ENCODE measurements around the gene NRP1.

NRP1 gene

GRCh38 chr10:33310853-33311252 is 23.6 kb downstream of the NRP1 start:
- TF ChIP-seq, protein P1, sequence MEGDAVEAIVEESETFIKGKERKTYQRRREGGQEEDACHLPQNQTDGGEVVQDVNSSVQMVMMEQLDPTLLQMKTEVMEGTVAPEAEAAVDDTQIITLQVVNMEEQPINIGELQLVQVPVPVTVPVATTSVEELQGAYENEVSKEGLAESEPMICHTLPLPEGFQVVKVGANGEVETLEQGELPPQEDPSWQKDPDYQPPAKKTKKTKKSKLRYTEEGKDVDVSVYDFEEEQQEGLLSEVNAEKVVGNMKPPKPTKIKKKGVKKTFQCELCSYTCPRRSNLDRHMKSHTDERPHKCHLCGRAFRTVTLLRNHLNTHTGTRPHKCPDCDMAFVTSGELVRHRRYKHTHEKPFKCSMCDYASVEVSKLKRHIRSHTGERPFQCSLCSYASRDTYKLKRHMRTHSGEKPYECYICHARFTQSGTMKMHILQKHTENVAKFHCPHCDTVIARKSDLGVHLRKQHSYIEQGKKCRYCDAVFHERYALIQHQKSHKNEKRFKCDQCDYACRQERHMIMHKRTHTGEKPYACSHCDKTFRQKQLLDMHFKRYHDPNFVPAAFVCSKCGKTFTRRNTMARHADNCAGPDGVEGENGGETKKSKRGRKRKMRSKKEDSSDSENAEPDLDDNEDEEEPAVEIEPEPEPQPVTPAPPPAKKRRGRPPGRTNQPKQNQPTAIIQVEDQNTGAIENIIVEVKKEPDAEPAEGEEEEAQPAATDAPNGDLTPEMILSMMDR (IDR thresholded peaks at IDR 0.05; ENCODE audit: insufficient read depth, missing control alignments), result no peak
- FAIRE-seq (no peak), DNase-seq (ENCODE audit: insufficient read length, low spot score) (no peak)

GRCh38 chr10:33309406-33309805 is 25.1 kb downstream of the NRP1 start:
- TF ChIP-seq, protein P1 (IDR thresholded peaks at IDR 0.05; ENCODE audit: insufficient read depth, missing control alignments), result no peak
- no peak for FAIRE-seq
- no peak for DNase-seq (ENCODE audit: insufficient read length, low spot score)

DNA sequence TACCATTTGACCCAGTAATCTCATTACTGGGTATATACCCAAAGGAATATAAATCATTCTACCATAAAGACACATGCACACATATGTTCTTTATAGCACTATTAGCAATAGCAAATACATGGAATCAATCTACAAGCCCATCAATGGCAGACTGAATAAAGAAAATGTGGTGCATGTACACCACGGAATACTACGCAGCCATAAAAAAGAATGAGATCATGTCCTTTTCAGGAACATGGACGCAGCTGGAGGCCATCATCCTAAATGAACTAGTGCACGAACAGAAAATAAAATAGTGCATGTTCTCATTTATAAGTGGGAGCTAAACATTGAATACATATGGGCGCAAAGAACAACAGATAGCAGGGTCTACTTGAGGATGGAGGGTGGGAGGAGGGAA is 26.6 kb downstream of the NRP1 start:
- FAIRE-seq, result no peak

DNA sequence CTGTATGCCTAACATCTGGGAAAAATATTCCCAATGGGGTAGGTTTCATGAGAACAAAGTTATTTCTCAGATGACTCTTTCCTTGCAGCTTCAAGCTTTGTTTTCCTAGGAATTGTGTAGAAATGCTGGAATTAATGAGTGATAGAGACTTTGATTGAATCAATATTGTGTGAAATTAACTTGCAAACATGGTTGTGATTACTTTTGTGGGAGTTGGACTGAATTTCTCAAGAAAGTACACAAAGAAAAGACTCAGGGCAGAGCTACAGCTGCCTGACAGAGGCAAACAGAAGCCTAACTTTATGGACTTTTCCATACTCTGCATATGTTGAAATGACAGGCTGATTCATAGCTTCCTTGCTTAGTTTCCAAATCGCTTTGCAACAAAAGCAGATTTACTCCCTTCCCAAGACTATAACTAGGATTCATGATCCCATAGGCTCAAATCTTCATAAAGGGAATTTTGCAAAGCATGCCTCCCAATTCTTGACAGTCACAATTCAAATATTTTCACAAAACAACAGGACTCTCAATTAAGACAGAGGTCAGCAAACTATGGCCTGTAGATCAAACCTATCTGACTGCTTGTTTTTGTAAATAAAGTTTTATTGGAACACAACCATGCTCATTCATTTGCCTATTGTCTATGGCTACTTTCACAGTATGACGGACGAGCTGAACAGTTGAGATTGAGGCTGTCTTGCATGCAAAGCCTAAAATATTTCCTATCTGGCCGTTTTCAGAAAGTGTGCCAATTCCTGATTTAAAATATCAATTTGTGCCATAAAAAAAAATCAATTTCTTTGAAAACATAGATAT is 27.6 kb downstream of the NRP1 start:
- no peak for FAIRE-seq
- DNase-seq (ENCODE audit: insufficient read length, low spot score), result no peak

More for the DNA sequence above, 26.6 kb downstream of the NRP1 start:
- TF ChIP-seq, protein P1 (IDR thresholded peaks at IDR 0.05; ENCODE audit: insufficient read depth, missing control alignments), result no peak
- no peak for DNase-seq (ENCODE audit: insufficient read length, low spot score)

DNA sequence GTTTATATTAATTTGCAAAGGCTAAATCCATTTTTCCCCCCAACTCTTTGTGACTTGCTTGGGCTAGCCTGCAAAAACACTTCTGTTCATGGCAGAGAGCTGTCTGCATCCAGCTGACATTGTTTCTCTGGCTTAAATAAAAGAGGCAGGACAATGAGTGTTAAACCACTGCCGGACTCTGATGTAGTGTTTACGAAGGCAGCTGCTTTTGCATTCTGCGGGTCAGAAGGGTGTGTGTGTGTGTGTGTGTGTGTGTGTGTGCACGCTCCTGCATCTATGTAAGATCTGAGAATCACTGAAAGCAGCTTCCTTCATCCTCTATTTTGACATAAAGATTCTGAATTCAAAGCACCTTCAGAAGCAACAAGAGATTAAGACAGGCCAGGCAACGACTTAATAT is 28.3 kb downstream of the NRP1 start:
- TF ChIP-seq, protein P1 (IDR thresholded peaks at IDR 0.05; ENCODE audit: insufficient read depth, missing control alignments), result no peak
- DNase-seq (ENCODE audit: insufficient read length, low spot score) (no peak), FAIRE-seq (no peak)

More for the DNA sequence above, 27.6 kb downstream of the NRP1 start:
- TF ChIP-seq, protein P1 (IDR thresholded peaks at IDR 0.05; ENCODE audit: insufficient read depth, missing control alignments), result no peak

DNA sequence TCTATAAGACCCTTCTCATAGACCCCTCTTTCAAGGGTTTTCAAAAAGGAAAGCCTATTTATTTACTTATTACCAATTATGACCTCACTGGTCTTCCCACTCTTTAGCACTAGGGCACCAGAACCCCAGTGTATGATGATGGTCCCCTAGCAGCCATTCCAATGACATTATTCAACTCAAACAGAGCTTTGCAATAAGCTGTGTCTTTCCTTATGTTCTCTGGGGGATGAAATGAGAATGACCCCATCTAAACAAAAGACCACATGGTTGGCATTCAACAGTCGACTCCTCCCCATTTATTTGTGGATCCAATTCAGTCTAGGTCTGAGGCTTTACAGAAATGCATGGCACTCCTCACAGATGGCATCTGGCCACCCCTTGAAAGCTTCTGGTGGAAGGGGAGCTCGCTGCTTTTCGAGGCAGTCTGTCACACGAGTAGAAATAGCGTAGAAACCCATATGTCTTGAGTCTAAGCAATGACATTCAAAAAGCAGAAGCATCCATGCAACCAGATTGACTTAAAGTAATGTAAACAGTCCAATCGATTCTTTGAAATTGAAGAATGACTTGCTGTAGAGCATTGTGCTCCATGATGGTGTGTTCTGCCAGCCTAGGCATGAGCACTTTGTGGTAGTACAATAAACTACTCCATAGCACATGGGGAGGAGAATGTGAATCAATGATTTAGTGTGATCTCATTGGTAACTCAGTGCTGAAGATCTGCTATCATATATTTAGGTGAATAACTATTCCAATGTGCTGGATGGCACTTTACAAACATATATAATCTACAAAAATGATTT is 29.8 kb downstream of the NRP1 start:
- DNase-seq (ENCODE audit: insufficient read length, low spot score) (no peak), FAIRE-seq (no peak)
- TF ChIP-seq, protein P1 (IDR thresholded peaks at IDR 0.05; ENCODE audit: insufficient read depth, missing control alignments), result no peak
